Left ventricle myocardium superior (tissue), 1 donor: ENCODE results near the gene HECA. TPM values are rescaled to one million over a fixed set of nuclear protein-coding genes. Genes with fewer than 3 reads are reported as not detected.
A peak's percentile ranks its signal among the peaks of the same experiment; 100 is the strongest.
"Not testable (repeated sequence)": the region's sequence is repeated elsewhere in the genome, so short reads cannot be mapped to it uniquely, and the experiment has no call there.

Experiments used
- ATAC-seq: fragments of 200-7000 bp; cut with Tn5 transposase; one replicate; pipeline ENCODE4 v1.9.1; 2020; ENCODE audit warnings: mild to moderate bottlenecking, moderate library complexity
- DNase-seq: peaks from one replicate; pipeline ENCODE4 v3.0.0-alpha.2; 2020
- intact Hi-C: fragments of 100-400 bp; cut with micrococcal nuclease; formaldehyde crosslinking; loops from one replicate; pipeline ENCODE4 v1.11.0; 2022
- total RNA-seq: library from RNA; stranded (reverse); fragmentation: NEBNext Ultra II Directional; extraction: Animal tissue kit (Norgen Biotek cat#: 25700); gene quantifications from one replicate; pipeline ENCODE4 v1.2.1, GENCODE V29; 2021
- donor health status: DM: no; HTN: yes; CAD: no; lungs with severe emphysema.

The HECA gene
- total RNA-seq, 1 donor from 2014 or later, result 63.3 TPM

GRCh38 chr6:139133262-139134063 is 1.4 kb upstream of the HECA start:
- DNase-seq (no peak), ATAC-seq (no peak)
- intact Hi-C loops, result no loop called here

GRCh38 chr6:139134064-139134395 is 850 bp upstream of the HECA start:
- intact Hi-C loops, result no loop called here
- DNase-seq (no peak), ATAC-seq (no peak)

GRCh38 chr6:139135578-139136545 is 982 bp downstream of the HECA start:
- DNase-seq, result peak; percentile 86
- ATAC-seq, result peak; percentile 49
- intact Hi-C loops, result no loop called here

GRCh38 chr6:139137706-139138105 is 2.8 kb downstream of the HECA start:
- peak; percentile 39 for ATAC-seq
- intact Hi-C loops, result no loop called here
- DNase-seq, result no peak

- ATAC-seq, intact Hi-C loops, DNase-seq: not testable (repeated sequence)
Measured at GRCh38 chr6:139140854-139141253, 6.0 kb downstream of the HECA start.

- no peak for DNase-seq
- ATAC-seq, result no peak
Measured at GRCh38 chr6:139142262-139142661, 7.4 kb downstream of the HECA start.

GRCh38 chr6:139143111-139143510 is 8.2 kb downstream of the HECA start:
- no peak for ATAC-seq
- intact Hi-C loops, result no loop called here
- no peak for DNase-seq

More at GRCh38 chr6:139142262-139142661, 7.4 kb downstream of the HECA start:
- intact Hi-C loops, result no loop called here

- ATAC-seq (peak; percentile 36), DNase-seq (no peak)
- intact Hi-C loops, result no loop called here
Measured at GRCh38 chr6:139144490-139145085, 9.7 kb downstream of the HECA start.

- intact Hi-C loops, result no loop called here
- no peak for ATAC-seq
Measured at GRCh38 chr6:139145661-139146060, 10.8 kb downstream of the HECA start.

GRCh38 chr6:139146317-139146726 is 11.4 kb downstream of the HECA start:
- ATAC-seq, result peak; percentile 61
- no peak for DNase-seq
- intact Hi-C loops, result no loop called here

More at GRCh38 chr6:139145661-139146060, 10.8 kb downstream of the HECA start:
- DNase-seq, result no peak

- no peak for DNase-seq
- intact Hi-C loops, result no loop called here
- no peak for ATAC-seq
Measured at GRCh38 chr6:139147628-139148027, 12.7 kb downstream of the HECA start.

- no peak for DNase-seq
- intact Hi-C loops, result no loop called here
- no peak for ATAC-seq
Measured at GRCh38 chr6:139148557-139149235, 13.8 kb downstream of the HECA start.

GRCh38 chr6:139149383-139149782 is 14.5 kb downstream of the HECA start:
- DNase-seq, result no peak
- ATAC-seq, result peak; percentile 63
- intact Hi-C loops, result no loop called here

GRCh38 chr6:139150920-139151319 is 16.0 kb downstream of the HECA start:
- intact Hi-C loops, result no loop called here
- ATAC-seq, result no peak
- DNase-seq, result no peak

- DNase-seq, result no peak
- intact Hi-C loops, result no loop called here
- no peak for ATAC-seq
Measured at GRCh38 chr6:139151425-139152087, 16.7 kb downstream of the HECA start.

GRCh38 chr6:139152088-139152891 is 17.4 kb downstream of the HECA start:
- intact Hi-C loops, result no loop called here
- no peak for ATAC-seq
- DNase-seq, result no peak

- DNase-seq, result no peak
- intact Hi-C loops, result no loop called here
- ATAC-seq, result no peak
Measured at GRCh38 chr6:139152892-139153271, 18.0 kb downstream of the HECA start.

GRCh38 chr6:139153855-139154254 is 19.0 kb downstream of the HECA start:
- no peak for DNase-seq
- intact Hi-C loops, result no loop called here
- ATAC-seq, result no peak
